ENCODE results near the gene RNF19B. TPM values are rescaled to one million over a fixed set of nuclear protein-coding genes. Genes with fewer than 3 reads are reported as not detected.

Gene RNF19B
- total and polyA plus RNA-seq, 2 of the 8 experiments (the other 6 are each of a cell fraction or from before 2014, with no cell fraction given): 9.2 to 11.2 TPM

DNA sequence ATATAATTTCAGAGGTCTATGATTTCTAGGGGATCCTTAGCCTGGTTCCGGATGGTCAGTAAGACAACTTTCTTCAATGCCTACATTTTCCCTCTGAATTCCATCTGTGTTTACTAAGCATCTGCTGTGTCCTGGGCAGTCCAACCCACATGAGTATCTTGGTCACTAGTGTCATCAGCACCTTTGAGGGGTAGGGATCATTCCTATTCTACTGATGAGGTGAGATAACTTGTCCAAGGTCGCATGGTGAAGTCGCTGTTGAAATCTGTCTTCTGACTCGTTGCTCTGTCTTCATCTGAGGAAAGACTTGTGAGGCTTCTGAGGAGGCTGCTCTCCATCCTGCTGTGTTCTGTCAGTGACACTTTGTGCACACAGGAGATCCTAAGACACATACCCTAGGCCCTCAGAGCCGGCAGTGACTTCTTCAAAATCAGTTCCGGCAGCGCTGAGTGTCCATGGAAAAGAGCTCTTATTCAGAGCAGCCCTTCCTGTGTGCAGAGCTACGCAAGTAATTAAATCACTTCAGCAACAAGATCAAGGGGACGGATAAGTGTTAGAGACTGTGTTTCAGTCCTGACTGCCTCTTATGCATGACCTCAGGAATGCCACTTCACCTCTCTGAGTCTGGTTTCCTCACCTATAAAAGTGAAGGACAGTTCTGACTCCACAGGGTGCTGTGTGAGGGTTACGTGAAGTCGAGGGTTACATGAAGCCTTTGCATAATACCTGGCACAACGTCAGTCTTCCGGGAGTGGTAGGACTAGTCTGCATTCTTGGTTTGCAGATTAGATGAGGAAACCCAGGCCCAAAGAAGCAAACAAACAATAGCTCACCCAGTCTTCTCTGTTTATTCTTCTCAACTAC lies 43.7 kb upstream of the RNF19B start (continued):
- TF ChIP-seq, protein P1, sequence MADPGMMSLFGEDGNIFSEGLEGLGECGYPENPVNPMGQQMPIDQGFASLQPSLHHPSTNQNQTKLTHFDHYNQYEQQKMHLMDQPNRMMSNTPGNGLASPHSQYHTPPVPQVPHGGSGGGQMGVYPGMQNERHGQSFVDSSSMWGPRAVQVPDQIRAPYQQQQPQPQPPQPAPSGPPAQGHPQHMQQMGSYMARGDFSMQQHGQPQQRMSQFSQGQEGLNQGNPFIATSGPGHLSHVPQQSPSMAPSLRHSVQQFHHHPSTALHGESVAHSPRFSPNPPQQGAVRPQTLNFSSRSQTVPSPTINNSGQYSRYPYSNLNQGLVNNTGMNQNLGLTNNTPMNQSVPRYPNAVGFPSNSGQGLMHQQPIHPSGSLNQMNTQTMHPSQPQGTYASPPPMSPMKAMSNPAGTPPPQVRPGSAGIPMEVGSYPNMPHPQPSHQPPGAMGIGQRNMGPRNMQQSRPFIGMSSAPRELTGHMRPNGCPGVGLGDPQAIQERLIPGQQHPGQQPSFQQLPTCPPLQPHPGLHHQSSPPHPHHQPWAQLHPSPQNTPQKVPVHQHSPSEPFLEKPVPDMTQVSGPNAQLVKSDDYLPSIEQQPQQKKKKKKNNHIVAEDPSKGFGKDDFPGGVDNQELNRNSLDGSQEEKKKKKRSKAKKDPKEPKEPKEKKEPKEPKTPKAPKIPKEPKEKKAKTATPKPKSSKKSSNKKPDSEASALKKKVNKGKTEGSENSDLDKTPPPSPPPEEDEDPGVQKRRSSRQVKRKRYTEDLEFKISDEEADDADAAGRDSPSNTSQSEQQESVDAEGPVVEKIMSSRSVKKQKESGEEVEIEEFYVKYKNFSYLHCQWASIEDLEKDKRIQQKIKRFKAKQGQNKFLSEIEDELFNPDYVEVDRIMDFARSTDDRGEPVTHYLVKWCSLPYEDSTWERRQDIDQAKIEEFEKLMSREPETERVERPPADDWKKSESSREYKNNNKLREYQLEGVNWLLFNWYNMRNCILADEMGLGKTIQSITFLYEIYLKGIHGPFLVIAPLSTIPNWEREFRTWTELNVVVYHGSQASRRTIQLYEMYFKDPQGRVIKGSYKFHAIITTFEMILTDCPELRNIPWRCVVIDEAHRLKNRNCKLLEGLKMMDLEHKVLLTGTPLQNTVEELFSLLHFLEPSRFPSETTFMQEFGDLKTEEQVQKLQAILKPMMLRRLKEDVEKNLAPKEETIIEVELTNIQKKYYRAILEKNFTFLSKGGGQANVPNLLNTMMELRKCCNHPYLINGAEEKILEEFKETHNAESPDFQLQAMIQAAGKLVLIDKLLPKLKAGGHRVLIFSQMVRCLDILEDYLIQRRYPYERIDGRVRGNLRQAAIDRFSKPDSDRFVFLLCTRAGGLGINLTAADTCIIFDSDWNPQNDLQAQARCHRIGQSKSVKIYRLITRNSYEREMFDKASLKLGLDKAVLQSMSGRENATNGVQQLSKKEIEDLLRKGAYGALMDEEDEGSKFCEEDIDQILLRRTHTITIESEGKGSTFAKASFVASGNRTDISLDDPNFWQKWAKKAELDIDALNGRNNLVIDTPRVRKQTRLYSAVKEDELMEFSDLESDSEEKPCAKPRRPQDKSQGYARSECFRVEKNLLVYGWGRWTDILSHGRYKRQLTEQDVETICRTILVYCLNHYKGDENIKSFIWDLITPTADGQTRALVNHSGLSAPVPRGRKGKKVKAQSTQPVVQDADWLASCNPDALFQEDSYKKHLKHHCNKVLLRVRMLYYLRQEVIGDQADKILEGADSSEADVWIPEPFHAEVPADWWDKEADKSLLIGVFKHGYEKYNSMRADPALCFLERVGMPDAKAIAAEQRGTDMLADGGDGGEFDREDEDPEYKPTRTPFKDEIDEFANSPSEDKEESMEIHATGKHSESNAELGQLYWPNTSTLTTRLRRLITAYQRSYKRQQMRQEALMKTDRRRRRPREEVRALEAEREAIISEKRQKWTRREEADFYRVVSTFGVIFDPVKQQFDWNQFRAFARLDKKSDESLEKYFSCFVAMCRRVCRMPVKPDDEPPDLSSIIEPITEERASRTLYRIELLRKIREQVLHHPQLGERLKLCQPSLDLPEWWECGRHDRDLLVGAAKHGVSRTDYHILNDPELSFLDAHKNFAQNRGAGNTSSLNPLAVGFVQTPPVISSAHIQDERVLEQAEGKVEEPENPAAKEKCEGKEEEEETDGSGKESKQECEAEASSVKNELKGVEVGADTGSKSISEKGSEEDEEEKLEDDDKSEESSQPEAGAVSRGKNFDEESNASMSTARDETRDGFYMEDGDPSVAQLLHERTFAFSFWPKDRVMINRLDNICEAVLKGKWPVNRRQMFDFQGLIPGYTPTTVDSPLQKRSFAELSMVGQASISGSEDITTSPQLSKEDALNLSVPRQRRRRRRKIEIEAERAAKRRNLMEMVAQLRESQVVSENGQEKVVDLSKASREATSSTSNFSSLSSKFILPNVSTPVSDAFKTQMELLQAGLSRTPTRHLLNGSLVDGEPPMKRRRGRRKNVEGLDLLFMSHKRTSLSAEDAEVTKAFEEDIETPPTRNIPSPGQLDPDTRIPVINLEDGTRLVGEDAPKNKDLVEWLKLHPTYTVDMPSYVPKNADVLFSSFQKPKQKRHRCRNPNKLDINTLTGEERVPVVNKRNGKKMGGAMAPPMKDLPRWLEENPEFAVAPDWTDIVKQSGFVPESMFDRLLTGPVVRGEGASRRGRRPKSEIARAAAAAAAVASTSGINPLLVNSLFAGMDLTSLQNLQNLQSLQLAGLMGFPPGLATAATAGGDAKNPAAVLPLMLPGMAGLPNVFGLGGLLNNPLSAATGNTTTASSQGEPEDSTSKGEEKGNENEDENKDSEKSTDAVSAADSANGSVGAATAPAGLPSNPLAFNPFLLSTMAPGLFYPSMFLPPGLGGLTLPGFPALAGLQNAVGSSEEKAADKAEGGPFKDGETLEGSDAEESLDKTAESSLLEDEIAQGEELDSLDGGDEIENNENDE (IDR thresholded peaks at IDR 0.05; ENCODE audit: insufficient replicate concordance, low read length): no peak
- TF ChIP-seq RXRA (IDR thresholded peaks at IDR 0.05; ENCODE audit: insufficient read depth, low read depth, low read length) (no peak), ASH2L (IDR thresholded peaks at IDR 0.05; ENCODE audit: low read length) (no peak), CBX5 (IDR thresholded peaks at IDR 0.05; ENCODE audit: low read depth, low read length) (no peak), JUN (IDR thresholded peaks at IDR 0.05; ENCODE audit: low read depth, low read length) (no peak), CHD1 (IDR thresholded peaks at IDR 0.05; ENCODE audit: low read depth, low read length) (no peak), RAD21 (IDR thresholded peaks at IDR 0.05 in 1 of 2, conservative IDR thresholded peaks at IDR 0.05 in 1 of 2; ENCODE audit: low read depth in 2 of 2, low read length in 2 of 2) (no peak)
